ENCODE data around the gene SLC28A3. TPM values are rescaled to one million over a fixed set of nuclear protein-coding genes. Genes with fewer than 3 reads are reported as not detected.
A peak's percentile ranks its signal among the peaks of the same experiment; 100 is the strongest.
"Not testable (repeated sequence)": the region's sequence is repeated elsewhere in the genome, so short reads cannot be mapped to it uniquely, and the experiment has no call there.

The SLC28A3 gene
- total RNA-seq, 4 donors from 2014 or later = 7.1 to 40.1 (median 10.9) TPM

DNA sequence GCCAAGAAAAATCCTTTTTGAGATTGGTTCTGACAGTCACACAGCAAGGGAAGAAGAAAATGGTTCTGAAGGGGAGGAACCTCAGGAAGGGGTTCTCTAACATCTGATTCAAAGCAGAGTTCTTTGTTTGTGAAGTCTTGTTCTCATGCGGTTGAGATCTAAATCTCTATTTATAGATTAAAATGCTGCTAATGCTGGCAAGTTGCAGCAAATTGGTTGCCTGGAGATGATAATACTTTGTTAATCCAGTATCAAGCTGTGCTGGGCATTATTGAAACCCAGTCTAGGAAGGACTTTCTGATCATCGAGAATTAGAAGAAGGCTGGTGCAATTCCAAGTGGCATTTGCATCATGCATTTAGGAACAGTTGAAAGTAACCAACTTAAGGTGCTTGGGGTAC is 34.0 kb upstream of the SLC28A3 start:
- Histone ChIP-seq H3K27me3 (no peaks in the 10 kb centered on the region), H3K9me3 (no peaks in the 10 kb centered on the region), H3K27ac (no peak overlapping the region), H3K4me1 (peaks cover 15% of the 10 kb centered on the region), H3K4me3 (no peak overlapping the region), H3K36me3 (no peaks in the 10 kb centered on the region)
- 21% methylated on average over 2 of the region's 2 CpGs for WGBS
- no peak for TF ChIP-seq POLR2A (IDR thresholded peaks at IDR 0.05)
- TF ChIP-seq, protein P1, sequence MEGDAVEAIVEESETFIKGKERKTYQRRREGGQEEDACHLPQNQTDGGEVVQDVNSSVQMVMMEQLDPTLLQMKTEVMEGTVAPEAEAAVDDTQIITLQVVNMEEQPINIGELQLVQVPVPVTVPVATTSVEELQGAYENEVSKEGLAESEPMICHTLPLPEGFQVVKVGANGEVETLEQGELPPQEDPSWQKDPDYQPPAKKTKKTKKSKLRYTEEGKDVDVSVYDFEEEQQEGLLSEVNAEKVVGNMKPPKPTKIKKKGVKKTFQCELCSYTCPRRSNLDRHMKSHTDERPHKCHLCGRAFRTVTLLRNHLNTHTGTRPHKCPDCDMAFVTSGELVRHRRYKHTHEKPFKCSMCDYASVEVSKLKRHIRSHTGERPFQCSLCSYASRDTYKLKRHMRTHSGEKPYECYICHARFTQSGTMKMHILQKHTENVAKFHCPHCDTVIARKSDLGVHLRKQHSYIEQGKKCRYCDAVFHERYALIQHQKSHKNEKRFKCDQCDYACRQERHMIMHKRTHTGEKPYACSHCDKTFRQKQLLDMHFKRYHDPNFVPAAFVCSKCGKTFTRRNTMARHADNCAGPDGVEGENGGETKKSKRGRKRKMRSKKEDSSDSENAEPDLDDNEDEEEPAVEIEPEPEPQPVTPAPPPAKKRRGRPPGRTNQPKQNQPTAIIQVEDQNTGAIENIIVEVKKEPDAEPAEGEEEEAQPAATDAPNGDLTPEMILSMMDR (IDR thresholded peaks at IDR 0.05) = no peak
- DNase-seq (ENCODE audit: low spot score in 2 of 2) = no peak

DNA sequence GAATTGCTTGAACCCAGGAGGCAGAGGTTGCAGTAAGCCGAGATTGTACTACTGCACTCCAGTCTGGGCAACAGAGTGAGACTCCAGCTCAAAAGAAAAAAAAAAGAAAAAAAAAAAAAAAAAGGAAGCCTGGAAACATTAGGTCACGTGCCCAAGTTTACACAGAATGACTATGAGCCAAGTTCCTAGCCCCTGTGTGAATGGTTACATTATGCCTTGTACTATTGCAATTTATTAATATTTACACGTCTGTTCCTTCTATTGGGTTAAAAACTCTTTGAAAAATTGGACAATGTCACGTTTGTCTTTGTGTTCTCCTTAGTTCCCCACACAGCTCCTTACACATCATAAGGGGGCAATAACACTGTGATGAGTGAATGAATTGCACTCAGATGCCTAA is 33.5 kb upstream of the SLC28A3 start:
- Histone ChIP-seq H3K27ac (no peak overlapping the region), H3K9me3 (no peaks in the 10 kb centered on the region), H3K4me3 (no peak overlapping the region), H3K36me3 (no peaks in the 10 kb centered on the region), H3K27me3 (no peaks in the 10 kb centered on the region), H3K4me1 (peaks cover 15% of the 10 kb centered on the region)
- DNase-seq (ENCODE audit: low spot score in 2 of 2) = no peak
- 44% methylated on average over 4 of the region's 4 CpGs for whole genome bisulfite sequencing
- no peak for TF ChIP-seq POLR2AphosphoS5 (IDR thresholded peaks at IDR 0.05)
- no peak for TF ChIP-seq POLR2A (IDR thresholded peaks at IDR 0.05)
- TF ChIP-seq, protein P1 (IDR thresholded peaks at IDR 0.05) = no peak
- no peak for TF ChIP-seq EP300 (IDR thresholded peaks at IDR 0.05)

DNA sequence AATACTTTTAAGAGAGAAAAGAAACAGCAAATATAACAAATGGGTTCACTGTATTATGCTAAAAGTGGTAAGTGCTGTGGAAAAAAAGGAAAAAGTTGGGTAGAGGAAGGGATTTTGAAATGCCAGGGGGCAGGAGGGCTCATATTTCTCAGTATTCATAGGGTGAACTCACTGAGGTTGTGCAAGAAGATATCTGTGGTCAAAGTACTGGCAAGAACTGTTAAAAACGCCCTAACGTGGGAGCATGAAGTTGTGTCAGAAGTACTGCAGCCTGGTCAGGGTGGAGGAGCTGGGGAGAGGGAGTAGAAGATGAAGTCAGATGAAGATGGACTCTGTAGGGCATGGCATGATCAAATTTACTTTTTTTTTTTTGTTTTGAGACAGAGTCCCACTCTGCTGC is 31.2 kb upstream of the SLC28A3 start:
- Histone ChIP-seq H3K27ac (peak overlapping the region; percentile 72), H3K9me3 (no peaks in the 10 kb centered on the region), H3K4me1 (peaks cover 15% of the 10 kb centered on the region), H3K27me3 (no peaks in the 10 kb centered on the region), H3K4me3 (no peak overlapping the region), H3K36me3 (no peaks in the 10 kb centered on the region)
- DNase-seq (ENCODE audit: low spot score in 2 of 2) = no peak
- WGBS = 32% methylated on average over 2 of the region's 2 CpGs
- TF ChIP-seq, protein P1 (IDR thresholded peaks at IDR 0.05) = no peak
- TF ChIP-seq POLR2A (IDR thresholded peaks at IDR 0.05) (no peak), EP300 (IDR thresholded peaks at IDR 0.05) (no peak), POLR2AphosphoS5 (IDR thresholded peaks at IDR 0.05) (no peak)

DNA sequence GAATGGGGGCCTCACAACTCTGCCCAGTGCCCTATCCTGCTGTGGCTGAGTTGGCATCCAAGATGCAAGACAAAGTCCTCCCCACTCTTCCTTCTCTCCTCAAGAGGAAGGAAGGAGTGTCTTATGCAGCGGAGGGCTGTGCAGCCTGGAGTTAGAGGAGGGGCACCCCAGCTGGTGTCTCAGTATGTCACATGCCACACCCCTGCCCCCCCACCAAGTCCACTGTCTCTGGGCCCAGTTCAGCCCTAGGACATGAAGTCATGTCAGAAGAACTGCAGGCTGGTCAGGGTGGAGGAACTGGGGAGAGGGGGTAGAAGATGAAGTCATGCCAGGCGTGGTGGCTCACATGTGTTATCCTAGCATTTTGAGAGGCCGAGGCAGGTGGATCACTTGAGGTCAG is 28.0 kb upstream of the SLC28A3 start:
- peaks cover 15% of the 10 kb centered on the region for H3K4me1 ChIP-seq
- no peaks in the 10 kb centered on the region for H3K36me3 ChIP-seq
- H3K9me3 ChIP-seq = no peaks in the 10 kb centered on the region
- TF ChIP-seq EP300 (IDR thresholded peaks at IDR 0.05) (no peak), POLR2AphosphoS5 (IDR thresholded peaks at IDR 0.05) (no peak), POLR2A (IDR thresholded peaks at IDR 0.05) (no peak)
- TF ChIP-seq, protein P1 (IDR thresholded peaks at IDR 0.05) = no peak
- no peaks in the 10 kb centered on the region for H3K27me3 ChIP-seq
- DNase-seq (ENCODE audit: low spot score in 2 of 2) = no peak
- H3K4me3 ChIP-seq = no peak overlapping the region
- no peak overlapping the region for H3K27ac ChIP-seq
- 71% methylated on average over 3 of the region's 3 CpGs for WGBS

DNA sequence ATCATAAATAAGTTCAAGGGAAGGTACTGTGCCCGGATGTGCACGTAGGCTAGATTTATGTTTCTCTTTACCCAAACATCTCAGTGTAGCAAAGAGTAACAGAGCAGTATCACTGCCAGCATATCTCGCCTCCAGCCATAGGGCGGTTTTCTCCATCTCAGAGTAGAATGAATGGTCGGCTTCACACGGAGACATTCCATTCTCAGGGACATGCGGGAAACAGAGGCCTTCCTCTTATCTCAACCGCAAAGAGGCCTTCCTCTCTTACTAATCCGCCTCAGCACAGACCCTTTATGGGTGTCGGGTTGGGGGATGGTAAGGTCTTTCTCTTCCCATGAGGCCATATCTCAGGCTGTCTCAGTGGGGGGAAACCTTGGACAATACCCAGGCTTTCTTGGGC is 27.2 kb upstream of the SLC28A3 start:
- H3K4me3 ChIP-seq; H3K36me3 ChIP-seq; H3K9me3 ChIP-seq; DNase-seq (ENCODE audit: low spot score in 2 of 2); H3K27ac ChIP-seq; H3K27me3 ChIP-seq: not testable (repeated sequence)
- WGBS = 58% methylated on average over 10 of the region's 10 CpGs
- peaks cover 15% of the 10 kb centered on the region for H3K4me1 ChIP-seq

DNA sequence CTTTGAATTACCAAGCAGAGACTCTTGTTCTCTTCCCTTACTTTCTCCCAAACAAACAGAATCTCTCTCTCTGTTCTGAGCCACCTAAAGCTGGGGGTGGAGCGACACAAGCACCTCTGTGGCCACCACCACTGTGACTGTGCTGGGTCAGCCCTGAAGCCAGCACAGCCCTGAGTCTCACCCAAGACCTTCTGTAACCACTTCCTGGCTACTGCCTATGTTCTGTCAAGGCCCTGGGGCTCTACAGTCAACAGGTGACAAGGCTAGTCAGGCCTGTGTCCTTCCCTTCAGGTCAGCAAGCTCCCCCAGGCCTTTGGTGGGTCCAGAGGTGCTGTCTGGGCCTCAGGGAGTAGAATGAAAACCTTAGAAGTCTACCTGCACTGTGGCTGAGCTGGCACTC is 26.1 kb upstream of the SLC28A3 start:
- Histone ChIP-seq H3K27me3 (no peaks in the 10 kb centered on the region), H3K36me3 (no peaks in the 10 kb centered on the region), H3K27ac (no peak overlapping the region), H3K4me3 (no peak overlapping the region), H3K9me3 (no peaks in the 10 kb centered on the region), H3K4me1 (peaks cover 7% of the 10 kb centered on the region)
- WGBS = 100% methylated on average over 1 of the region's 1 CpG
- TF ChIP-seq POLR2AphosphoS5 (IDR thresholded peaks at IDR 0.05) (no peak), EP300 (IDR thresholded peaks at IDR 0.05) (no peak), POLR2A (IDR thresholded peaks at IDR 0.05) (no peak)
- TF ChIP-seq, protein P1 (IDR thresholded peaks at IDR 0.05) = no peak
- DNase-seq (ENCODE audit: low spot score in 2 of 2) = no peak

DNA sequence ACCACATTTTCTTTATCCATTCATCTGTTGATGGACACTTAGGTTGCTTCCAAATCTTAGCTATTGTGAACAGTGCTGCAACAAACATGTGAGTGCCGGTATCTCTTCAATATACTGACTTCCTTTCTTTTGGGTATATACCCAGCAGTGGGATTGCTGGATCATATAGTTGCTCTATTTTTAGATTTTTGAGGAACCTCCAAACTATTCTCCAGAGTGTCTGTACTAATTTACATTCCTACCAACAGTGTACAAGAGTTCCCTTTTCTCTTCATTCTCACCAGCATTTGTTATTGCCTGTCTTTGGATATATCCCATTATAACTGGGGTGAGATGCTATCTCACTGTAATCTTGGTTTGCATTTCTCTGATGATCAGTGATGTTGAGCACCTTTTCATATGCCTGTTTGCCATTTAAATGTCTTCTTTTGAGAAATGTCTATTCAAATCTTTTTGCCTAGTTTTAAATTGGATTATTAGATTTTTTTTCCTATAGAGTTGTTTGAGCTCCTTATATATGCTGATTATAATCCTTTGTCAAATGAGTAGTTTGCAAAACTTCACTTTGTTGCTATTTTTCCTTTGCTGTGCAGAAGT is 24.4 kb upstream of the SLC28A3 start:
- not testable (repeated sequence) for H3K27ac ChIP-seq; DNase-seq (ENCODE audit: low spot score in 2 of 2); H3K4me3 ChIP-seq; H3K27me3 ChIP-seq; H3K9me3 ChIP-seq; H3K4me1 ChIP-seq; H3K36me3 ChIP-seq
- WGBS = 79% methylated on average over 1 of the region's 1 CpG

All from suprapubic skin (tissue), 4 donors.